KMS-11 (cell line): ENCODE results near the gene TNFRSF11A.

ENCODE experiments used
- H2AFZ ChIP-seq: fragments of 200-600 bp; sonication (generic); 2 replicates; pipeline ENCODE4 v1.6.1; 2016; ENCODE audit warnings: antibody characterized with exemption, mixed run types, low read depth
- H3K27ac ChIP-seq: fragments of 200-600 bp; sonication (generic); 2 replicates; pipeline ENCODE4 v1.6.1; 2016; ENCODE audit warnings: mild to moderate bottlenecking, mixed run types
- H3K27me3 ChIP-seq: fragments of 200-600 bp; sonication (generic); 2 replicates; pipeline ENCODE4 v1.6.1; 2017; ENCODE audit warnings: mild to moderate bottlenecking, low read depth, mixed run types, moderate library complexity; ENCODE audit not compliant: insufficient read depth
- H3K36me3 ChIP-seq: fragments of 200-600 bp; sonication (generic); 2 replicates; pipeline ENCODE4 v1.6.1; 2017; ENCODE audit warnings: mild to moderate bottlenecking, mixed run types; ENCODE audit not compliant: insufficient read depth
- H3K4me1 ChIP-seq: fragments of 200-600 bp; sonication (generic); 2 replicates; pipeline ENCODE4 v1.6.1; 2016; ENCODE audit warnings: mild to moderate bottlenecking, low read depth, mixed run types; ENCODE audit not compliant: poor library complexity, severe bottlenecking
- H3K4me2 ChIP-seq: fragments of 200-600 bp; sonication (generic); 2 replicates; pipeline ENCODE4 v1.7.0; 2016; ENCODE audit warnings: mild to moderate bottlenecking, mixed run types
- H3K4me3 ChIP-seq: fragments of 200-600 bp; sonication (generic); IDR thresholded peaks from 2 replicates; pipeline ENCODE4 v1.6.1; 2017; ENCODE audit warnings: low read depth, low read length, mixed read lengths; ENCODE audit not compliant: insufficient read depth
- H3K79me2 ChIP-seq: fragments of 200-600 bp; sonication (generic); 2 replicates; pipeline ENCODE4 v1.6.1; 2016; ENCODE audit warnings: low read depth, mixed run types; ENCODE audit not compliant: insufficient read depth
- H3K9ac ChIP-seq: fragments of 200-600 bp; sonication (generic); 2 replicates; pipeline ENCODE4 v1.6.1; 2016; ENCODE audit warnings: mild to moderate bottlenecking, mixed run types
- H4K20me1 ChIP-seq: fragments of 200-600 bp; sonication (generic); 2 replicates; pipeline ENCODE4 v1.6.1; 2016; ENCODE audit warnings: mild to moderate bottlenecking, mixed run types; ENCODE audit not compliant: insufficient read depth
- TF ChIP-seq, protein P1 (sequence below): fragments of 200-600 bp; sonication (generic); conservative IDR thresholded peaks from 2 replicates; pipeline ENCODE4 v1.6.1; 2017; ENCODE audit warnings: low read depth, mild to moderate bottlenecking, antibody characterized with exemption, low read length, moderate library complexity, mixed read lengths

The TNFRSF11A gene

DNA sequence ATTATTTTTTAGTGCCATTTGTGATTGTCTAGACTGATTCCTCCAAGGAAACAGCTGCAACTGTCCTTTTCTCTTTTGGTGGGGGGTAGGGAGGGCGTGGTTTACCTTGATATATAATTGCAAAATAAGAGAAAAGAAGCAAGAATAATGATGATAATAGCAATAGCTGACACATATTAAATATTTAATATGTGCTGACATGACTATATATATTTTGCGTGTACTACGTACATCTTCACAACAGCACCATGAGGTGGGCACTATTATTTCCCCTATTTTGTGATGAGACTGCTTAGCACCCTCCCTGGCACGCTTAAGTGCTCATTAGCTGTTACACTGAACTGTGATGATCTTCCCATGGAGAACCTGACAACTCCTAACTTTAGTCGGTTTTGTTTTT is 39.4 kb downstream of the TNFRSF11A start:
- Histone ChIP-seq H4K20me1 (no peaks in the 10 kb centered on the region), H3K36me3 (no peaks in the 10 kb centered on the region), H3K27ac (no peak overlapping the region), H3K4me1 (no peaks in the 10 kb centered on the region), H2AFZ (no peak overlapping the region), H3K4me2 (no peak overlapping the region), H3K27me3 (no peaks in the 10 kb centered on the region), H3K79me2 (no peaks in the 10 kb centered on the region), H3K9ac (no peak overlapping the region), H3K4me3 (no peak overlapping the region)
- TF ChIP-seq, protein P1, sequence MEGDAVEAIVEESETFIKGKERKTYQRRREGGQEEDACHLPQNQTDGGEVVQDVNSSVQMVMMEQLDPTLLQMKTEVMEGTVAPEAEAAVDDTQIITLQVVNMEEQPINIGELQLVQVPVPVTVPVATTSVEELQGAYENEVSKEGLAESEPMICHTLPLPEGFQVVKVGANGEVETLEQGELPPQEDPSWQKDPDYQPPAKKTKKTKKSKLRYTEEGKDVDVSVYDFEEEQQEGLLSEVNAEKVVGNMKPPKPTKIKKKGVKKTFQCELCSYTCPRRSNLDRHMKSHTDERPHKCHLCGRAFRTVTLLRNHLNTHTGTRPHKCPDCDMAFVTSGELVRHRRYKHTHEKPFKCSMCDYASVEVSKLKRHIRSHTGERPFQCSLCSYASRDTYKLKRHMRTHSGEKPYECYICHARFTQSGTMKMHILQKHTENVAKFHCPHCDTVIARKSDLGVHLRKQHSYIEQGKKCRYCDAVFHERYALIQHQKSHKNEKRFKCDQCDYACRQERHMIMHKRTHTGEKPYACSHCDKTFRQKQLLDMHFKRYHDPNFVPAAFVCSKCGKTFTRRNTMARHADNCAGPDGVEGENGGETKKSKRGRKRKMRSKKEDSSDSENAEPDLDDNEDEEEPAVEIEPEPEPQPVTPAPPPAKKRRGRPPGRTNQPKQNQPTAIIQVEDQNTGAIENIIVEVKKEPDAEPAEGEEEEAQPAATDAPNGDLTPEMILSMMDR = no peak

DNA sequence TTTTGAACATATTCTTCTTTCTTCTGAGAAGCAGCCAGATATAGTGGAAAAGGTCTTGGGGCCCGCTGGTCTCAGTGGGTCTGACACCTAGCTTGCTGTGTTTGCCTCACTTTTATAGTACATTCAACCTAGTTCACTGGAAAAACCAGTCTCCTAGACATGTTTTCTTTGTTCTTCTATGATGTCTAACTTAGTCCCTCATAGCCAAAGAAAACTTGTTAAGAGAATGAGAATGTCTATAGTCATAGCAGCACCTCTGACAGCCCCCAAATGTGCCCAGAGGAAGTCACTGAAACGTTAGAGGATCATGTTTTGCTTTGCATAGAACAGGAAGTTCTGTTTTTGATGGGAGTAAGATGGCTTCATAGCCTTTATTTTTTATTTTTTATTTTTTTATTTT is 40.3 kb downstream of the TNFRSF11A start:
- H3K4me3 ChIP-seq = no peak overlapping the region
- H3K4me1 ChIP-seq = no peaks in the 10 kb centered on the region
- no peaks in the 10 kb centered on the region for H3K79me2 ChIP-seq
- no peaks in the 10 kb centered on the region for H3K27me3 ChIP-seq
- H3K4me2 ChIP-seq = no peak overlapping the region
- H2AFZ ChIP-seq = no peak overlapping the region
- no peaks in the 10 kb centered on the region for H4K20me1 ChIP-seq
- no peak overlapping the region for H3K9ac ChIP-seq
- no peaks in the 10 kb centered on the region for H3K36me3 ChIP-seq
- TF ChIP-seq, protein P1 = no peak
- H3K27ac ChIP-seq = no peak overlapping the region

DNA sequence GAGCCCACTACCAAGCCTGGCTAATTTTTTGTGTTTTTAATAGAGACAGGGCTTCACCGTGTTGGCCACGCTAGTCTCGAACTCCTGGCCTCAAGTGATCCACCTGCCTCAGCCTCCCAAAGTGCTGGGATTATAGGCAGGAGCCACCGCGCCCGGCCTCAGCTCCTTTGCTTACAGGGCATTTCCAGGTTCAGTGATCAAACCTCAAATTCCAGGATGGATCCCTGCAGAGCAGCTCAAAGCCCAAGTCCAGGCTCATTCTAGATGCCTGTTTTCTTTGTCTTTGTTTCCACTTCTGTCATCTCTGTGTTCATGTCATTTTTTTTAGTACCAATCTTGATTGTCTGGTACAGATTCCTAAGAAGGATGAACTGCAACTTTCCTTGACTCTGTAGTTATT is 41.9 kb downstream of the TNFRSF11A start:
- H3K36me3 ChIP-seq = no peaks in the 10 kb centered on the region
- no peaks in the 10 kb centered on the region for H3K4me1 ChIP-seq
- H3K4me2 ChIP-seq = no peak overlapping the region
- no peak overlapping the region for H3K4me3 ChIP-seq
- no peaks in the 10 kb centered on the region for H3K79me2 ChIP-seq
- TF ChIP-seq, protein P1 = no peak
- H3K27me3 ChIP-seq = no peaks in the 10 kb centered on the region
- H3K27ac ChIP-seq = no peak overlapping the region
- no peaks in the 10 kb centered on the region for H4K20me1 ChIP-seq
- H2AFZ ChIP-seq = no peak overlapping the region
- H3K9ac ChIP-seq = no peak overlapping the region

DNA sequence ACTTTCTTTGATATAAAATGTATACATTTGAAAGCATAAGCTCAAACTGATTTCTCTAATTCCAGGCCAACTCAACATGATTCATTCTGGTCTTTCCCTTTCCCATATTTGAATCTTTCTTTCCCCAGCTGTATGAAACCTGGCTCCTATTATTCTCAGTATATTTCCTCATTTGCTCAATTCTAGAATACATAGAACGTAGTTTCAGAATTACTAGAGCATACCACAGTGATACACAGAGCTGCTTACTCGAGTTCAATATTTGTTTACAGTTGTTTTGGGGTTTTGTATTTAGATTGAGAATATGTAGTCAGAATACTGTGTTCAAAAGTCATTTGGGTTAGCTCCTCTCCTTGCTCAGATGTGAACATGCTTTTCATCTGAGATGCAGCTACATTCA is 43.0 kb downstream of the TNFRSF11A start:
- no peaks in the 10 kb centered on the region for H3K27me3 ChIP-seq
- no peak overlapping the region for H3K4me2 ChIP-seq
- H3K27ac ChIP-seq = no peak overlapping the region
- no peak overlapping the region for H3K4me3 ChIP-seq
- H3K36me3 ChIP-seq = no peaks in the 10 kb centered on the region
- no peaks in the 10 kb centered on the region for H4K20me1 ChIP-seq
- no peak overlapping the region for H3K9ac ChIP-seq
- H3K79me2 ChIP-seq = no peaks in the 10 kb centered on the region
- no peaks in the 10 kb centered on the region for H3K4me1 ChIP-seq
- TF ChIP-seq, protein P1 = no peak
- no peak overlapping the region for H2AFZ ChIP-seq
